Measurements from ENCODE around the gene MPRIP.

- TF ChIP-seq CTCF (IDR thresholded peaks at IDR 0.05; ENCODE audit: borderline replicate concordance, extremely low read depth, low read length, poor library complexity, severe bottlenecking) (no peak), EZH2 (IDR thresholded peaks at IDR 0.05; ENCODE audit: borderline replicate concordance, low read depth, low read length, severe bottlenecking) (no peak)
These were observed 118.9 kb downstream of the MPRIP start for GRCh38 chr17:17161121-17161520.

All from DND-41 (cell line).